Measurements from ENCODE around the gene NPY4R2. TPM values are rescaled to one million over a fixed set of nuclear protein-coding genes. Genes with fewer than 3 reads are reported as not detected.
A peak's percentile ranks its signal among the peaks of the same experiment; 100 is the strongest.
"Not testable (repeated sequence)": the region's sequence is repeated elsewhere in the genome, so short reads cannot be mapped to it uniquely, and the experiment has no call there.

Gene NPY4R2
- total and polyA plus RNA-seq, 9 of the 15 experiments (the other 6 are each of a cell fraction or from before 2014, with no cell fraction given), result not detected

GRCh38 chr10:47933462-47933861 lies 15.0 kb downstream of the NPY4R2 start:
- H4K20me1 ChIP-seq (replicated peaks; ENCODE audit: control insufficient read depth, insufficient read depth, low read length); H2AFZ ChIP-seq (ENCODE audit: low read depth, low read length); FAIRE-seq; H3K4me3 ChIP-seq; H3K9me3 ChIP-seq (replicated peaks; ENCODE audit: control insufficient read depth, insufficient read depth, low read depth, low read length); BruUV-seq (replicated peaks); in situ Hi-C loops (cut with MboI); intact Hi-C loops (cut with micrococcal nuclease); CTCF ChIA-PET (ENCODE audit: low intra/inter-chr PET ratio); H3K36me3 ChIP-seq (ENCODE audit: control insufficient read depth, insufficient read depth, low read length); DNase-seq (ENCODE audit: extremely low read depth in 1 of 4, low spot score in 3 of 4); H3K27ac ChIP-seq (ENCODE audit: extremely low read depth, low read depth, low read length); H3K4me2 ChIP-seq (ENCODE audit: insufficient read depth, low read length); H3K9me1 ChIP-seq (ENCODE audit: control insufficient read depth, insufficient read depth, low read length); H3K9ac ChIP-seq (ENCODE audit: insufficient read depth in 1 of 2, low read depth in 2 of 2, low read length in 2 of 2); ATAC-seq; H3K4me1 ChIP-seq (replicated peaks in 1 of 2; ENCODE audit: control insufficient read depth in 2 of 2, insufficient read depth in 2 of 2, low read length in 2 of 2); H3K79me2 ChIP-seq (ENCODE audit: control insufficient read depth, insufficient read depth, low read length); H3K27me3 ChIP-seq (ENCODE audit: control insufficient read depth in 2 of 2, insufficient read depth in 2 of 2, low read length in 2 of 2); POLR2A ChIA-PET: not testable (repeated sequence)
- 0% methylated on average over 2 of the region's 6 CpGs for WGBS (ENCODE audit: insufficient coverage, low coverage, missing lambda C conversion rate)

DNA sequence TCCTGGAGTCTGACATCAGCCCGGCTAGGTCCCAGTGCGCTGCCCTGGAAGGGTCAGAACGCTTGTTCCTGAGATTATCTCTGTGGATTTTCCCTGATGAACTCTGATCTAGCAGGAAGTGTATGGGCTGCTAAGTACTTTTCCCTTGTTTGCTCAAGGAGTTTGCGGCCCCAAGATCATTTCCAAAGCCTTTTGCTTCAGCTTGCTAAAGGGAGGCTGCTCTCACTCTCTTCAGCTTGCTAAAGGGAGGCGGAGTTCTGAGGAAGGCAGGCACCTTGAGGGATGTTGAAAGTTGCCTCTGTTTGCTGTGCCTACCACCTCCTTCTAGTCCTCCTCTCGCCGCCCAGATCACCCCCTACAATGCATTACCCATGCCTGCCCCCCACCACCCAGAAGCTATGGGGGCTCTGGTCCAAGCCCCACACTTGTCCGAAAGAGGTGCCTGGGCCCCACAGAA lies 18.3 kb downstream of the NPY4R2 start:
- H3K27me3 ChIP-seq (ENCODE audit: control insufficient read depth in 2 of 2, insufficient read depth in 2 of 2, low read length in 2 of 2); intact Hi-C loops (cut with micrococcal nuclease); H3K36me3 ChIP-seq (ENCODE audit: control insufficient read depth, insufficient read depth, low read length); CTCF ChIA-PET (ENCODE audit: low intra/inter-chr PET ratio); H2AFZ ChIP-seq (ENCODE audit: low read depth, low read length); in situ Hi-C loops (cut with MboI); ATAC-seq; H3K4me1 ChIP-seq (replicated peaks in 1 of 2; ENCODE audit: control insufficient read depth in 2 of 2, insufficient read depth in 2 of 2, low read length in 2 of 2); BruUV-seq (replicated peaks); POLR2A ChIA-PET; H4K20me1 ChIP-seq (replicated peaks; ENCODE audit: control insufficient read depth, insufficient read depth, low read length); H3K79me2 ChIP-seq (ENCODE audit: control insufficient read depth, insufficient read depth, low read length); H3K9me1 ChIP-seq (ENCODE audit: control insufficient read depth, insufficient read depth, low read length); H3K27ac ChIP-seq (ENCODE audit: extremely low read depth, low read depth, low read length); FAIRE-seq; H3K4me2 ChIP-seq (ENCODE audit: insufficient read depth, low read length); H3K9me3 ChIP-seq (replicated peaks; ENCODE audit: control insufficient read depth, insufficient read depth, low read depth, low read length); H3K4me3 ChIP-seq; H3K9ac ChIP-seq (ENCODE audit: insufficient read depth in 1 of 2, low read depth in 2 of 2, low read length in 2 of 2): not testable (repeated sequence)
- WGBS (ENCODE audit: insufficient coverage, low coverage, missing lambda C conversion rate), result 9% methylated on average over 4 of the region's 8 CpGs
- peak in 2 of 4 experiments; percentile 0 for DNase-seq (ENCODE audit: extremely low read depth in 1 of 4, low spot score in 3 of 4)

- CTCF ChIA-PET (ENCODE audit: low intra/inter-chr PET ratio); H3K36me3 ChIP-seq (ENCODE audit: control insufficient read depth, insufficient read depth, low read length); H3K79me2 ChIP-seq (ENCODE audit: control insufficient read depth, insufficient read depth, low read length); intact Hi-C loops (cut with micrococcal nuclease); H4K20me1 ChIP-seq (replicated peaks; ENCODE audit: control insufficient read depth, insufficient read depth, low read length); in situ Hi-C loops (cut with MboI); H2AFZ ChIP-seq (ENCODE audit: low read depth, low read length); H3K9ac ChIP-seq (ENCODE audit: insufficient read depth in 1 of 2, low read depth in 2 of 2, low read length in 2 of 2); BruUV-seq (replicated peaks); DNase-seq (ENCODE audit: extremely low read depth in 1 of 4, low spot score in 3 of 4); H3K27me3 ChIP-seq (ENCODE audit: control insufficient read depth in 2 of 2, insufficient read depth in 2 of 2, low read length in 2 of 2); H3K9me1 ChIP-seq (ENCODE audit: control insufficient read depth, insufficient read depth, low read length); H3K4me1 ChIP-seq (replicated peaks in 1 of 2; ENCODE audit: control insufficient read depth in 2 of 2, insufficient read depth in 2 of 2, low read length in 2 of 2); FAIRE-seq; H3K27ac ChIP-seq (ENCODE audit: extremely low read depth, low read depth, low read length); POLR2A ChIA-PET; H3K4me2 ChIP-seq (ENCODE audit: insufficient read depth, low read length); ATAC-seq; H3K9me3 ChIP-seq (replicated peaks; ENCODE audit: control insufficient read depth, insufficient read depth, low read depth, low read length); H3K4me3 ChIP-seq: not testable (repeated sequence)
- WGBS (ENCODE audit: insufficient coverage, low coverage, missing lambda C conversion rate), result no CpG with 5 or more reads among the region's 3 CpGs
Measured at GRCh38 chr10:47937634-47938033, 19.2 kb downstream of the NPY4R2 start.

DNA sequence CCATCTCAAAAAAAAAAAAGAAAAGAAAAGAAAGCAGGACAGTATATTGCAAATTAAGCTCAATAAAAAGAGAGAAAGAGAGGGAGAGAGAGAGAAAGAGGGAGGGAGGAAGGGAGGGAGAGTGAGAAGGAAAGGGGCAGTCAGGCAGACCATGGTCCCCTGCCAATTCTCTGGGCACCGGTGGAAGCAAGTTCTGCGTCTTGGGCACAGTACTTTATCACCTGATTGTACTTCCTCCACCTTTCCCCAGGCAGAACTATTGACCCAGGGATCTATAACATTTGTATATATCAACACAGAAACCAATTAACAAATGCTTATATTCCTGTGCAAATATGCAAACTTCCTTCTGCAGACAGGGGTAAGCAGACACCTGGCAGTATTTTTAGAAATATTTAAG lies 22.4 kb downstream of the NPY4R2 start:
- BruUV-seq (replicated peaks); H3K4me1 ChIP-seq (replicated peaks in 1 of 2; ENCODE audit: control insufficient read depth in 2 of 2, insufficient read depth in 2 of 2, low read length in 2 of 2); POLR2A ChIA-PET; ATAC-seq; H3K4me2 ChIP-seq (ENCODE audit: insufficient read depth, low read length); H2AFZ ChIP-seq (ENCODE audit: low read depth, low read length); CTCF ChIA-PET (ENCODE audit: low intra/inter-chr PET ratio); DNase-seq (ENCODE audit: extremely low read depth in 1 of 4, low spot score in 3 of 4); H3K27me3 ChIP-seq (ENCODE audit: control insufficient read depth in 2 of 2, insufficient read depth in 2 of 2, low read length in 2 of 2); H3K79me2 ChIP-seq (ENCODE audit: control insufficient read depth, insufficient read depth, low read length); FAIRE-seq; intact Hi-C loops (cut with micrococcal nuclease); H3K36me3 ChIP-seq (ENCODE audit: control insufficient read depth, insufficient read depth, low read length); H3K4me3 ChIP-seq; H3K27ac ChIP-seq (ENCODE audit: extremely low read depth, low read depth, low read length); H3K9me3 ChIP-seq (replicated peaks; ENCODE audit: control insufficient read depth, insufficient read depth, low read depth, low read length); H3K9me1 ChIP-seq (ENCODE audit: control insufficient read depth, insufficient read depth, low read length); H3K9ac ChIP-seq (ENCODE audit: insufficient read depth in 1 of 2, low read depth in 2 of 2, low read length in 2 of 2); H4K20me1 ChIP-seq (replicated peaks; ENCODE audit: control insufficient read depth, insufficient read depth, low read length): not testable (repeated sequence)
- 0% methylated on average over 2 of the region's 2 CpGs for WGBS (ENCODE audit: insufficient coverage, low coverage, missing lambda C conversion rate)
- in situ Hi-C loops (cut with MboI), result loop anchor here (5.0 kb wide), 1 partner anchor 1499 kb away; no protein-coding TSS in a partner anchor
